NCI-H748 treated with DMSO at 0.1 percent for 48 hours (cell line): Measurements from ENCODE around the gene CFLAR.
"Not testable (repeated sequence)": the region's sequence is repeated elsewhere in the genome, so short reads cannot be mapped to it uniquely, and the experiment has no call there.

Experiments used
- DNase-seq: peaks from one replicate; lab custom pipeline; 2025; lab: John Stamatoyannopoulos, UW

Gene CFLAR

GRCh38 chr2:201149064-201149820 is 33.3 kb downstream of the CFLAR start:
- no peak for DNase-seq

- not testable (repeated sequence) for DNase-seq
These were observed 33.8 kb downstream of the CFLAR start for GRCh38 chr2:201149821-201150165.

- no peak for DNase-seq
These were observed 34.6 kb downstream of the CFLAR start for GRCh38 chr2:201150454-201151020.

DNA sequence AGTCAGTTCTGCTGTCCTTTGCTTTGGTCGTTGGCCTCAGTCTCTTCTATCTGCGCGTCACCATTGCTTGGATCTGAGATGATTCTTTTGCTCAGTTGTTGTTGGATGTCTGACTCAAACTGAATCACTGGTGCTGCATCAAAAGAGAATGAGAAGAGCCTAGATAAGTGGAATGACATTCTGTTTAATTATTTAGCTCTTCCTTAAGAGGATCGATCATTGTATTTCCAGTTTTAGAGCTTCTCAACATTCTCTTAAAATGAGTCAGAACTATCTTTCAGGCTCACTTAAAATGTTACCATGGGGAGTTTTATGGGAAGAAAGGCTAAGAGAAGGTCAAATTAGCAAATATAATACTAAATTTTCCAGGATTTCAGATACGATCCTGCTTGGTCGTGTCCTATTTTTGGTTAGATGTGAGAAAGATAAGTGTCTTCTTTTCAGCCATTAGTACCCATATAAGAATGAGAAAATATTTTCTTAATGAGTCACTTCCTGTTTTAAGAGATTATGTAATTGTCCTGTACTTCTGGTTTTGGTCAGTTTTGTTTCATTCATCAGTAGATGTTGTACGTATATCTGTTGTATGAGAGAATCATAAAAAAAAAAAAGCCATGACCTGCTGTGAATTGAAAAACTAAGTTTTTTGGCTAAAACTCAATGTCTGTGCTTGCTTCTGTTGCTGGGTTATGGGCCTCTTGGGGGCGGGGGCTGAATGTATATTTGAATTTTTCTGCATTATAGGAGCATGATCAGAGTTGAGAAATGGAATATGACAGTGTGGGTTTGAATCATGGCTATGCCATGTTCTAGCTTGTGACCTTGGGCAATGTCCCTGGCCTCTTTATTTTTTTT is 35.4 kb downstream of the CFLAR start:
- DNase-seq: no peak

DNA sequence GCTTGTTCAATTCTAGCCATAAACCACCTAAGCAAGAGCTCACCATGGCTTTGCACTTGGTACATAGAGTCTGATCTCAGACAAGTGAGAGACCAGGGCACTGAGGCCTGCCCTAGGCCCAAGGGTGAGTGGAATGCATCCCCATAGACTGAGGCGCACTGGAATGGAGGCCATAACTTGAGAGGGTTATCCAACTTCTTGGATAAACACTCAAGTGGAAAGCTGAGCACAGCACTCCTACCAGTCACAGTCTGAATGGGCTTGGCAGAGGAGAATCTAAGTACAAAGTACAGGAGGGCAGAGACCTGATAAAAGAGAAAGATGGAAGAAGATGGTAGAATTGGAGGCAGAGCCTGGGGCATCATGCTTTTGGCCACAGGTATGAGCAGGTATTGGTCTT is 36.6 kb downstream of the CFLAR start:
- no peak for DNase-seq

GRCh38 chr2:201152999-201153815 is 37.2 kb downstream of the CFLAR start:
- DNase-seq: no peak

DNA sequence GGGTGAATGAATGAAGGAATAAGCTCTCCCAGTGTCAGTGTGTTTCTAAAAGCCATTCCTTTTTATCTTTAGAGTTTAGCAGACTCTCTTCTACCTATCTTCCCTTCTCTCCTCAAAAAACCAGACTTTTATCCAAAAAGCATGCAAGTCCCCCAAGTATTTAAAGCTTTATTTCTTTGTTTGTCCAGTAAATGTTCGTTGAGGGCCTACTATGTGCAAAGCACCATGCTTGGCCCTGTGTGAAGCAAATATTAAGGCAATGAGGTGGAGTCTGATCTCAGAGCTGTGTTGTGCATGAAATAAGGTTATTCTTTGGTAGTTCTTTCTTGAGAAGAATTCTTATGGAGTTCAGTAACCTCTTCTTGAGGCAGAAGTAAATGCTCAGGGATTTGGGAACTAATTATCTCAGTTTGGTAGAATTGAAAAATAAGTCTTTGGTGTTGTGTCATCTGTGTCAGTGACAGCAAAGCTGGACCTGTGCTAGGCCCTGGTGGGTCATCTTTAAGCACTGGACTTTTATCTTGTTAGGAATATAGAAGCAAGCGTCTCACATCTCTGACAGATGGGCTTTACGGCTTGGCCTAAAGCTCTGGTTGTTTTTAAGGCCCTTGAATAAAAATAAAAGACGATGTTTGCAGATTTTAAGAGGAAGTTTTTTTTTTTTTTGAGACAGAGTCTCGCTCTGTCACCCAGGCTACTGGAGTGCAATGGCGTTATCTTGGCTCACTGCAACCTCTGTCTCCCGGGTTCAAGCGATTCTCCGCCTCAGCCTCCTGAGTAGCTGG is 38.8 kb downstream of the CFLAR start:
- DNase-seq: no peak

DNA sequence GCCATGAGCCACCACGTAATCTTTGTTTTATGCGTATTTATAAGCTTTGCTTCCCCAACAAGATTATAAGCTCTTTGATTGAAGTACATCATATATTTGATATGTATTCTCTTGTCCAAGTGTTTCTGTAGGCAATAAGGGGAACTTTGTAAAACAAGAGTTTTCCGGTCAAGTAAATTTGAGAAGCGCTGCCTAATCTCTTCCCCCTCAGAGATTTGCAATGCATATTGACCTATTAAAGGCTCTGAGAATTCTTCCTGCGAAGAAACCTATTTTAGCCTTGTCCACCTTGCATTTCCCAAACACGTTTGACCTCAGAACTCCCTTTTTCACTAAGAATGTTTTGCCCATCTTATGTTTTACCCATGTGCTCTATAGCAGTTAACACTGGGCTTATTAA is 40.1 kb downstream of the CFLAR start:
- no peak for DNase-seq

DNA sequence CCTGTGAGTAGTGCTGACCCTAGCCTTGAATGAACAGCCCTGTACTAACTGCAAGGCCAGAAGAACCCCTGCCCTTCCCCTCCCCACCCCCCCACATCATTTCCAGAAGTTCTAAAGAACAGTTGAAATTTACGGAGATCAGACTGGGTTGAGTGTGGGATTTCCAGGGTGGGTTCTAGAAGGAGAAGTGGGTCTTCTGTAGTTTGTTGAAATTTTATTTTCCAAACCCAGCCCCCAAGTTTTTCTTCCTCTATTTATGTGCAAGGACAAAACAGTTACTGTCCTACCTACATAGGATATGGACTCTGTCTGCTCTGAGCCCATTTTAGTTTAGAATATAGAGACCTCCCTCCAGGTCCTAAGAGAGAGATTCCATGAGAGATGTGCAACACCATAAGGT is 40.7 kb downstream of the CFLAR start:
- no peak for DNase-seq

DNA sequence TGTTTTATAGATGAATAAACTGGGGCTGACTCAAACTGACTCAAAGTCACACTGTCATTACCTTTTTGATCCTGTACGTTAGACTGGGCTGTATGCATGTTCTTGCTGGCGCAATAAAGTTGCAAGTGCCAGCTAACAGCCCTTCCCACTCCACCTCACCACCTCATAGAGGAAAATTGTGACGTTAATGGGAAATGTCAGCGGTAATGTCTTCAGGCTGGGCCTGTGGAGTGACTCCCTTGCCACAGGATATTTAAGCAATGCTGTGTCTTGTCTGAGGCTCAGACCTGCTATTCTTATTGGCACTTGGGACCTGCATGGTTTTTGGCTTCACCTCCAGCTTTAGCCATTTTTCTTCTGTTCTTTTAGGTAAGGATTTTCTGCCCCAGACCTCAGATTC is 41.7 kb downstream of the CFLAR start:
- DNase-seq: no peak

GRCh38 chr2:201158111-201158929 is 42.4 kb downstream of the CFLAR start:
- DNase-seq: peak; percentile 29

- no peak for DNase-seq
These were observed 48.2 kb downstream of the CFLAR start for GRCh38 chr2:201164166-201164565.

DNA sequence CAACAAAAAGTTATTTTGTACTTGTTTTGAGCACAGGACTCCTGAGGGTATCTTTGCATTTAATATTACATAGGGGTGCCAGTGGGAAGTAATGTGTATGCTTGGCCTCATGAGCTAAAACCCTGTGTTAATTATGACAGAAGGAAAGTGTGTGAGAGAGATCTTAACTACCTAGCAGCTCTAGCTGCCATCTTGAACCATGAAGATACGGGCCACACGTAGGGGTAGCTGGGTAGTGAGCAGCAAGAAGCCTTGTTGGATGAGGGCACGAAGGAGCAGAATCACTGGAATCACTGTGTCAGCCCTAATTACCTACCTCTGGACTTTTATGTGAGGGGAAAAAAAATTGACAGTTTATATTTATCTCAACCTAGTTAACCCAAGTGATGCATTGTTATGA is 51.6 kb downstream of the CFLAR start:
- no peak for DNase-seq

- DNase-seq: not testable (repeated sequence)
These were observed 52.5 kb downstream of the CFLAR start for GRCh38 chr2:201168496-201168895.

DNA sequence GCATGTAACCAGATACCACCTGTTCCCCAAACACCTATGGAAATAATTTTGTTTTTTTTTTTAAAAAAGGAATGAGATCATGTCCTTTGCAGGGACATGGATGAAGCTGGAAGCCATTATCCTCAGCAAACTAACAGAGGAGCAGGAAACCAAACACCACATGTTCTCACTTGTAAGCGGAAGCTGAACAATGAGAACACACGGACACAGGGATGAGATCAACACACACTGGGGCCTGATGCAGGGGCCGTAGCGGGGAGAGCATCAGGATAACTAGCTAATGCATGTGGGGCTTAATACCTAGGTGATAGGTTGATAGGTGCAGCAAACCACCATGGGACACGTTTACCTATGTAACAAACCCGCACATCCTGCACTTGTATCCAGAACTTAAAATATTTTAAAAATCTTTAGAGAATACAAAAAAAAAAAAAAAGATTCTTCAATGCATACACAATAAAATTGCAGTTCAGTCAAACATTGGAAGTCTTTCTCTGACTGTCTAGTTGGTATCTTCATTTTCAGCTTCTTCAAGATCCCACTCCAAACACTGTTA is 55.4 kb downstream of the CFLAR start:
- DNase-seq: no peak

GRCh38 chr2:201172279-201172678 is 56.3 kb downstream of the CFLAR start:
- no peak for DNase-seq

GRCh38 chr2:201174687-201175086 is 58.7 kb downstream of the CFLAR start:
- DNase-seq: no peak

DNA sequence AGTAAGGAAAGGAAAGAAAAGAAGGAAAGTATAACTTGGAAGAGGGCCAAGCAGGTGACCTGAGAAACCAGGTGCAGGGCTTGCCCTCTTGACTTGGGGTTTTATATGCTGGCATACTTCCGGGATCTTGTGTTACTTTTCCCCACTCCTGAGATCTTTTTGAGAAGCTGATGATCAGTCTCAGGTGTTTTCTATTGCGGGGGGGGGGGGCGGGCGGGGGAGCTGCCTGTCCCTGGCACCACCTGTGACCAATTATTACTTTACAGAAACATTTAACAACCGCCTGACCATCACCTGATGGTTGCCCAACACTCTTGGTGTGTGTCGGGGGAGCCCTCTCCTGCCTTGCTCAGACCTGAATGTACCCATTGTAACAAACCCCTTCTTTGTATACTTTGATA is 60.1 kb downstream of the CFLAR start:
- no peak for DNase-seq

DNA sequence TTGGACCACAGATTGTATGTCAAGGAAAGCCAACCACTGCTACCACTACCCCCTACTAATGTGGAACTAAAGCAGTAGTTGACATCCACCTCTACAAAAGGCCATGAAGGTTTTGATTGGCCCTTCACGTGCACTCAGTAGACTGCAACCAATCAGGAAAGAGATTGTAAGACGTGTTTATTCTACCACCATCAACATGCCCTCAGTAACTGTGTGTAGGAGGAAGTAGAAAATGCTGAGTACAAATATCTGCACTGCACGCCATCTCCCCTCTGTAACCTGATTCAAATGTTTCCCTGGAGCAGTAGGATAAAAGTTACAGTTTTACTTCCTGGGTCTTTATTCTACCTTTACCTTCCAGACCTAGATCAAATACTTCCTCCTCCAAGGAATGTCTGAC is 64.0 kb downstream of the CFLAR start:
- DNase-seq: no peak

DNA sequence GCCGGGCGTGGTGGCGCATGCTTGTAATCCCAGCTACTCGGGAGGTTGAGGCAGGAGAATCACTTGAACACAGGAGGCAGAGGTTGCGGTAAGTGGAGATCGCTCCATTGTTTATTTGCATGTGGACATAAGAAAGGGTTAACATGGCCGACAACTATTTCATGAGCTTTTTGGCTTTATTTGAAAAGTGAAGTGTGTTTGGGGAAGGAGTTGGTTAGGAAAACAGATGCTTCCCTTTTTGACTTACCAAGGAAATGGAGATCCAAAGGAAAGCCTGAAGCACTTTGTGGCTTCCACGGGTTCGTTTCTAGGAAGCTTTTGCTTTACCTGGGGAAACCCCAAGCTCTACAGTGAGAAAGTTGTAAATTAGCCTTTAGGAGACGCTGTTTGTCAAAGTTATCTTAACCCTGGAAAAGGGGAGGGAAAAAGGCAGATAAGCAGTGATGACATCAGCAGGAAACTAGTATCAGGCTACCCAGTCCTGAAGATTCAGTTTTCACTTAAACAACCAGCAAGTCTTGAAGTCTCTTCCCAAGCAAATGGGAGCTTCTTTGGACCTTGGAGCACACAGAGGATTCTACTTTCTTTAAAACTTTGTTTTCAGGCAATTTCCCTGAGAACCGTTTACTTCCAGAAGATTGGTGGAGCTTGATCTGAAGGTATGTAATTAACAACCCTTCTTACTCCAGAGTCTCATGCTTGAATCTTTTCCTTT is 66.8 kb downstream of the CFLAR start, which contains the start of gene CASP10:
Gene CASP10 (plus strand): TSS at position 492 of the 715 bp plus-strand sequence. CDS start 2,637 bp downstream, outside the sequence.
- DNase-seq: no peak
